HL-60/S4 treated with retinoic acid at 250 ng/mL for 4 days and 3 days (cell line): ENCODE data around the gene FAM163A.
"Not testable (repeated sequence)": the region's sequence is repeated elsewhere in the genome, so short reads cannot be mapped to it uniquely, and the experiment has no call there.

ENCODE experiments used
- in situ Hi-C: fragments of 300-500 bp; cut with MboI; formaldehyde crosslinking; loops from 2 replicates; pipeline ENCODE4 v1.7.0; 2022; ENCODE audit warnings: low sequenced_read_pairs

Gene FAM163A

GRCh38 chr1:179786815-179787685 is 44.0 kb downstream of the FAM163A start:
- in situ Hi-C loops: no loop called here

GRCh38 chr1:179788259-179788658 is 45.2 kb downstream of the FAM163A start:
- in situ Hi-C loops: no loop called here

- in situ Hi-C loops: no loop called here
Observed at GRCh38 chr1:179793281-179793680, 50.2 kb downstream of the FAM163A start.

- in situ Hi-C loops: no loop called here
Observed at GRCh38 chr1:179794146-179794545, 51.1 kb downstream of the FAM163A start.

GRCh38 chr1:179794669-179795068 is 51.6 kb downstream of the FAM163A start:
- in situ Hi-C loops: no loop called here

GRCh38 chr1:179798213-179798863 is 55.2 kb downstream of the FAM163A start:
- in situ Hi-C loops: no loop called here

GRCh38 chr1:179798864-179799516 is 55.9 kb downstream of the FAM163A start:
- in situ Hi-C loops: no loop called here

- in situ Hi-C loops: no loop called here
Observed at GRCh38 chr1:179800481-179800880, 57.4 kb downstream of the FAM163A start.

- in situ Hi-C loops: no loop called here
Observed at GRCh38 chr1:179803104-179803503, 60.0 kb downstream of the FAM163A start.

GRCh38 chr1:179803918-179804317 is 60.8 kb downstream of the FAM163A start:
- in situ Hi-C loops: no loop called here

- in situ Hi-C loops: not testable (repeated sequence)
Observed at GRCh38 chr1:179804417-179804816, 61.3 kb downstream of the FAM163A start.

GRCh38 chr1:179805291-179806195 is 62.5 kb downstream of the FAM163A start:
- in situ Hi-C loops: no loop called here

- in situ Hi-C loops: no loop called here
Observed at GRCh38 chr1:179806333-179806732, 63.2 kb downstream of the FAM163A start.

GRCh38 chr1:179807291-179807690 is 64.2 kb downstream of the FAM163A start:
- in situ Hi-C loops: no loop called here

- in situ Hi-C loops: no loop called here
Observed at GRCh38 chr1:179807691-179808485, 64.8 kb downstream of the FAM163A start.

- in situ Hi-C loops: no loop called here
Observed at GRCh38 chr1:179808503-179808902, 65.4 kb downstream of the FAM163A start.

GRCh38 chr1:179809506-179810366 is 66.6 kb downstream of the FAM163A start:
- in situ Hi-C loops: no loop called here

GRCh38 chr1:179810367-179810715 is 67.2 kb downstream of the FAM163A start:
- in situ Hi-C loops: no loop called here
